SK-N-SH (cell line): ENCODE measurements around the gene SLC2A1. TPM values are rescaled to one million over a fixed set of nuclear protein-coding genes. Genes with fewer than 3 reads are reported as not detected.

Experiments
- CTCF ChIA-PET: fragments of 300-600, 350-600 bp; formaldehyde crosslinking; extraction: SDS; loops from one replicate; lab custom pipeline; 2021; lab: Yijun Ruan, JAX
- POLR2A ChIA-PET: fragments of 350-600 bp; sonication (Branson Sonifier 250); formaldehyde crosslinking; extraction: SDS; loops from one replicate; lab custom pipeline; 2020; ENCODE audit warnings: antibody characterized with exemption, inconsistent platforms; lab: Yijun Ruan, JAX
- DNase-seq: peaks from one replicate; pipeline ENCODE4 v3.0.0; 2012
- H2AFZ ChIP-seq: fragments of 200-600 bp; sonication (generic); 2 replicates; pipeline ENCODE4 v1.8.1; 2016; ENCODE audit warnings: antibody characterized with exemption, mild to moderate bottlenecking, low read depth
- H3F3A ChIP-seq: fragments of 200-600 bp; sonication (generic); replicated peaks from 2 replicates; pipeline ENCODE3; 2016; ENCODE audit warnings: antibody characterized with exemption, mild to moderate bottlenecking; ENCODE audit not compliant: insufficient read depth
- H3K27ac ChIP-seq, 2 experiments: fragments of 200-500 bp in 1 of 2; fragments of 200-600 bp in 1 of 2; sonication (Bioruptor generic) in 1 of 2; sonication (generic), shearing (Covaris generic) in 1 of 2; 2 replicates each; pipeline versions ENCODE4 v1.5.1 to v1.6.1; 2014 to 2016; ENCODE audit warnings: low read depth in 2 of 2, inconsistent platforms in 1 of 2, low read length in 1 of 2, mild to moderate bottlenecking in 1 of 2, mixed read lengths in 1 of 2
- H3K27me3 ChIP-seq: fragments of 200-600 bp; sonication (generic), shearing (Covaris generic); 2 replicates; pipeline ENCODE4 v1.6.1; 2016; ENCODE audit warnings: mixed run types; ENCODE audit not compliant: insufficient read depth
- H3K36me3 ChIP-seq, 2 experiments: fragments of 200-500 bp in 1 of 2; fragments of 200-600 bp in 1 of 2; sonication (Bioruptor generic) in 1 of 2; sonication (generic) in 1 of 2; replicated peaks in 1 of 2; 2 replicates each; pipeline versions ENCODE3 to v1.5.1; 2014 to 2016; ENCODE audit warnings: low read length in 1 of 2, mild to moderate bottlenecking in 1 of 2; ENCODE audit not compliant: insufficient read depth in 2 of 2, control insufficient read depth in 1 of 2
- H3K4me1 ChIP-seq, 2 experiments: fragments of 200-500 bp in 1 of 2; fragments of 200-600 bp in 1 of 2; sonication (Bioruptor generic) in 1 of 2; sonication (generic), shearing (Covaris generic) in 1 of 2; 2 replicates each; pipeline versions ENCODE4 v1.5.1 to v1.6.1; 2014 to 2016; ENCODE audit warnings: low read depth in 1 of 2, low read length in 1 of 2, mixed run types in 1 of 2; ENCODE audit not compliant: insufficient read depth in 2 of 2, control insufficient read depth in 1 of 2
- H3K4me2 ChIP-seq: fragments of 200-600 bp; sonication (generic), shearing (Covaris generic); 2 replicates; pipeline ENCODE4 v1.6.1; 2017; ENCODE audit warnings: mixed run types
- H3K4me3 ChIP-seq, 2 experiments: fragments of 200-500 bp in 1 of 2; fragments of 200-600 bp in 1 of 2; sonication (Bioruptor generic) in 1 of 2; sonication (generic), shearing (Covaris generic) in 1 of 2; 2 replicates each; pipeline versions ENCODE4 v1.5.1 to v1.8.1; 2014 to 2016; ENCODE audit warnings: low read depth in 2 of 2, inconsistent platforms in 1 of 2, low read length in 1 of 2, mild to moderate bottlenecking in 1 of 2, mixed read lengths in 1 of 2, moderate library complexity in 1 of 2
- H3K79me2 ChIP-seq: fragments of 200-600 bp; sonication (generic); 2 replicates; pipeline ENCODE4 v1.8.1; 2017; ENCODE audit warnings: mild to moderate bottlenecking; ENCODE audit not compliant: insufficient read depth
- H3K9ac ChIP-seq: fragments of 200-600 bp; sonication (generic); 2 replicates; pipeline ENCODE4 v1.6.1; 2017; ENCODE audit warnings: mixed run types
- H3K9me2 ChIP-seq: fragments of 200-600 bp; sonication (generic); 2 replicates; pipeline ENCODE4 v1.6.1; 2017; ENCODE audit warnings: mixed run types
- H3K9me3 ChIP-seq: fragments of 200-600 bp; sonication (generic); 2 replicates; pipeline ENCODE4 v1.6.1; 2017; ENCODE audit warnings: mixed run types, mild to moderate bottlenecking, moderate library complexity
- H4K20me1 ChIP-seq: fragments of 200-600 bp; sonication (generic); 2 replicates; pipeline ENCODE4 v1.6.1; 2017; ENCODE audit warnings: mild to moderate bottlenecking, mixed run types; ENCODE audit not compliant: insufficient read depth
- EP300 ChIP-seq, 2 experiments: IDR thresholded peaks; 2 replicates each; pipeline versions ENCODE4 v1.4.0 to v1.6.1; 2012; ENCODE audit warnings: borderline replicate concordance in 1 of 2, low read depth in 1 of 2, low read length in 1 of 2
- MEF2A ChIP-seq: IDR thresholded peaks from 2 replicates; pipeline ENCODE4 v1.4.0; 2012; ENCODE audit warnings: low read depth, borderline replicate concordance
- POLR2AphosphoS5 ChIP-seq: IDR thresholded peaks from 2 replicates; pipeline ENCODE4 v1.6.1; 2012; ENCODE audit warnings: low read depth, low read length
- RCOR1 ChIP-seq: fragments of 150-350 bp; IDR thresholded peaks from 2 replicates; pipeline ENCODE4 v1.6.1; 2017; ENCODE audit warnings: antibody characterized with exemption, low read length
- WGBS: methylation state at CpG from one replicate; pipeline ENCODE4 v1.1.6; 2017; ENCODE audit warnings: low lambda C conversion rate; 5-methylcytosine and 5-hydroxymethylcytosine counted together
- polyA plus RNA-seq, 3 experiments: library from polyadenylated mRNA; depleted of rRNA; stranded (reverse); fragments of >200 nt; gene quantifications; 2 replicates each; pipeline ENCODE4 v1.2.3, GENCODE V29; 2012
- TF ChIP-seq, protein P1 (sequence below): fragments of 150-350 bp; IDR thresholded peaks from 2 replicates; pipeline ENCODE4 v1.6.1; 2017; ENCODE audit warnings: antibody characterized with exemption, low read length, low read depth, borderline replicate concordance
- TF ChIP-seq, protein P2 (sequence below): IDR thresholded peaks from 2 replicates; pipeline ENCODE4; 2012

SLC2A1 gene
- polyA plus RNA-seq, 1 of the 3 experiments (the other 2 are of a cell fraction), result 63.8 TPM

DNA sequence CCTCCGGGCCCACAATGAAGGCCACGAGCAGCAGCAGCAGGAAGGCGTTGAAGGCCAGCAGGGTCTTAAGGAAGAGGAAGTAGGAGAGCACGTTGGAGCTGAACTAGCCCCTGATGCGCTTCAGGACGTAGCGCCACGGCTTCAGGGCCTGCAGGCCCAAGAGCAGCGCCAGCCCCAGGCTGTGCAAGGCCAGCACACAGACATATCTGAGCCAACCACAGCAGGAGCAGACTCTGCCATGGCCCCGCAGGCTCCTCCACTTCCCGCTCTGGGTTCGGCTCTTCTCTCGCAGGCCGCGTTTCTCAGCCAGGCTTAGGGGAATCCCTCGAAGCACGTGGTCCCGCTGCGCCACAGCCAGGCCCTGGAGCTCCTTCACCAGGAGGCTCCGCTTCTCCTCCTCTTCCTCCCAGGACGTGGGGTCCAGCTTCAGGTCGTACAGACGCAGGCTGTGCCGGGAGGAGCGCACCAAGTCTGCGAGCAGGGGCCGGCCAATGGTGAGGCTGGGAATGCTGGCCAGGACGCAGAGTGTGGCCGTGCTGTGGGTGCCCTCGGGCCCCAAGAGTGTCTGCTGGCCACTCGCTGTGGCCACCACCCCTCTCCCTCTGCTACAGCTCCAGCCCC, 70.5 kb downstream of the SLC2A1 start:
- no peak overlapping the region for H3K9ac ChIP-seq
- H3K36me3 ChIP-seq, result no peaks in the 10 kb centered on the region
- no peak overlapping the region for H3K4me2 ChIP-seq
- H2AFZ ChIP-seq, result no peak overlapping the region
- TF ChIP-seq, protein P1, sequence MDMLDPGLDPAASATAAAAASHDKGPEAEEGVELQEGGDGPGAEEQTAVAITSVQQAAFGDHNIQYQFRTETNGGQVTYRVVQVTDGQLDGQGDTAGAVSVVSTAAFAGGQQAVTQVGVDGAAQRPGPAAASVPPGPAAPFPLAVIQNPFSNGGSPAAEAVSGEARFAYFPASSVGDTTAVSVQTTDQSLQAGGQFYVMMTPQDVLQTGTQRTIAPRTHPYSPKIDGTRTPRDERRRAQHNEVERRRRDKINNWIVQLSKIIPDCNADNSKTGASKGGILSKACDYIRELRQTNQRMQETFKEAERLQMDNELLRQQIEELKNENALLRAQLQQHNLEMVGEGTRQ, result no peak
- no peaks in the 10 kb centered on the region for H3K9me2 ChIP-seq
- WGBS, result 80% methylated on average over 13 of the region's 31 CpGs
- H3K27me3 ChIP-seq, result no peaks in the 10 kb centered on the region; the same call in 1 of the 2 replicates
- ChIA-PET CTCF (interaction anchor here (1.1 to 2.0 kb wide), 2 partner anchors 25 to 185 kb away, joined by 5 to 9 read pairs; no protein-coding TSS in a partner anchor), POLR2A (no interaction called here)
- no peaks in the 10 kb centered on the region for H3K79me2 ChIP-seq
- H4K20me1 ChIP-seq, result no peaks in the 10 kb centered on the region
- no peak overlapping the region for H3K27ac ChIP-seq
- H3K4me3 ChIP-seq, result no peak overlapping the region
- no peaks in the 10 kb centered on the region for H3K4me1 ChIP-seq
- no peaks in the 10 kb centered on the region for H3F3A ChIP-seq
- H3K9me3 ChIP-seq, result no peaks in the 10 kb centered on the region
- DNase-seq, result peak; percentile 12

DNA sequence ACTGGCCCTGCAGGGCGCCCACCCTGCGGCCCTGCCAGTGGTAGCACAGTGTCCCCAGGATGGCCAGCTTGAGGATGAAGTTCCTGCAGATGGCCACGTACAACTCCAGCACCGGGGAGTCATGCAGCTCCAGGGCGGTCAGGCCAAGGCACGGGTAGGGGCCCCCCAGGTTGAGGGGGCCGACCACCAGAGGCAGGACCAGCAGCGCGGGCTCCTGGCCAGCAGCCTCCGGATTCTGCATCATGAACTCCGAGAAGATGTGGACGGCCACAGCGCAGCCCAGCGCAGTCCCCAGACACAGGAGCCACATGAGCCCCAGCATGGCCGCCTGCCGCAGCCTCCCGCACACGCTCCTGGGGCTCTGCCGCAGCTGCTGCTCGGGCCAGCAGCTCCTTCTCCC, 71.3 kb downstream of the SLC2A1 start:
- Histone ChIP-seq H3K4me2 (no peak overlapping the region), H3K9me2 (no peaks in the 10 kb centered on the region), H3F3A (no peaks in the 10 kb centered on the region), H3K4me1 (no peaks in the 10 kb centered on the region), H3K79me2 (no peaks in the 10 kb centered on the region), H4K20me1 (no peaks in the 10 kb centered on the region), H3K36me3 (no peaks in the 10 kb centered on the region), H3K4me3 (no peak overlapping the region), H3K9ac (no peak overlapping the region), H3K9me3 (no peaks in the 10 kb centered on the region)
- 92% methylated on average over 11 of the region's 20 CpGs for WGBS
- DNase-seq, result peak; percentile 9
- CTCF ChIA-PET, result no interaction called here
- TF ChIP-seq MEF2A (no peak), RCOR1 (no peak), POLR2AphosphoS5 (no peak)
- TF ChIP-seq, protein P2, sequence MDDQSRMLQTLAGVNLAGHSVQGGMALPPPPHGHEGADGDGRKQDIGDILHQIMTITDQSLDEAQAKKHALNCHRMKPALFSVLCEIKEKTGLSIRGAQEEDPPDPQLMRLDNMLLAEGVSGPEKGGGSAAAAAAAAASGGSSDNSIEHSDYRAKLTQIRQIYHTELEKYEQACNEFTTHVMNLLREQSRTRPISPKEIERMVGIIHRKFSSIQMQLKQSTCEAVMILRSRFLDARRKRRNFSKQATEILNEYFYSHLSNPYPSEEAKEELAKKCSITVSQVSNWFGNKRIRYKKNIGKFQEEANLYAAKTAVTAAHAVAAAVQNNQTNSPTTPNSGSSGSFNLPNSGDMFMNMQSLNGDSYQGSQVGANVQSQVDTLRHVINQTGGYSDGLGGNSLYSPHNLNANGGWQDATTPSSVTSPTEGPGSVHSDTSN, result no peak
- TF ChIP-seq, all 33 proteins: peak for 0
- no peak overlapping the region for H2AFZ ChIP-seq
- POLR2A ChIA-PET, result no interaction called here
- H3K27ac ChIP-seq, result no peak overlapping the region
- H3K27me3 ChIP-seq, result no peaks in the 10 kb centered on the region; the same call in 1 of the 2 replicates

DNA sequence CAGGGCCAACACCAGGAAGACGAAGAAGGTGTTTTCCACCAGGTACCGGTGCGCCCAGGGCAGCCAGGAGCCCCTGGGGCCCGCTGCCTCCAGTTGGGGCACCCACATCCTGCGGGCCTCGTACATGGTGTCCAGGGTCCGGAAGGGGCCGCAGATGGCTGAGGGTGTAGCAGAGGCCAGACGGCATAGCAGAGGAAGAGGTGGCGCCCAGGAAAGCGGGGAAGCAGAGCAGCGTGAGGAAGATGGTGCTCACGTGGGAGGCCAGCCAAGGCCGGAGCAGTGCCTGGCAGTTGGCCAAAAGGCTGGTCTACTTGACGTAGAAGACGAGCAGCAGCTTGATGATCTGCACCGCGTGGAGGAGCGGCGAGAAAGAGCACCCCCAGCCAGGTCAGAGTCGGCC, 71.9 kb downstream of the SLC2A1 start:
- ChIA-PET CTCF (no interaction called here), POLR2A (no interaction called here)
- peak; percentile 15 for DNase-seq
- no peaks in the 10 kb centered on the region for H3K9me3 ChIP-seq
- no peaks in the 10 kb centered on the region for H3F3A ChIP-seq
- no peaks in the 10 kb centered on the region for H3K4me1 ChIP-seq
- H3K79me2 ChIP-seq, result no peaks in the 10 kb centered on the region
- H3K4me2 ChIP-seq, result no peak overlapping the region
- H4K20me1 ChIP-seq, result no peaks in the 10 kb centered on the region
- H2AFZ ChIP-seq, result no peak overlapping the region
- no peak overlapping the region for H3K9ac ChIP-seq
- H3K36me3 ChIP-seq, result no peaks in the 10 kb centered on the region
- H3K4me3 ChIP-seq, result no peak overlapping the region
- H3K27ac ChIP-seq, result no peak overlapping the region
- no peaks in the 10 kb centered on the region for H3K9me2 ChIP-seq
- H3K27me3 ChIP-seq, result no peaks in the 10 kb centered on the region; the same call in 1 of the 2 replicates
- 79% methylated on average over 20 of the region's 21 CpGs for WGBS
- TF ChIP-seq EP300 (IDR thresholded peaks at IDR 0.05; ENCODE audit: borderline replicate concordance in 1 of 2, low read depth in 1 of 2, low read length in 1 of 2), result no peak
